ENCODE data around the gene SPRR2G. TPM values are rescaled to one million over a fixed set of nuclear protein-coding genes. Genes with fewer than 3 reads are reported as not detected.

Gene SPRR2G
- not detected in 2 replicates for total RNA-seq

GRCh38 chr1:153150846-153151245 is at the start of gene SPRR2G:
SPRR2G (minus strand) TSS chr1:153150890; CDS start chr1:153150110, 780 bp downstream.

DNA sequence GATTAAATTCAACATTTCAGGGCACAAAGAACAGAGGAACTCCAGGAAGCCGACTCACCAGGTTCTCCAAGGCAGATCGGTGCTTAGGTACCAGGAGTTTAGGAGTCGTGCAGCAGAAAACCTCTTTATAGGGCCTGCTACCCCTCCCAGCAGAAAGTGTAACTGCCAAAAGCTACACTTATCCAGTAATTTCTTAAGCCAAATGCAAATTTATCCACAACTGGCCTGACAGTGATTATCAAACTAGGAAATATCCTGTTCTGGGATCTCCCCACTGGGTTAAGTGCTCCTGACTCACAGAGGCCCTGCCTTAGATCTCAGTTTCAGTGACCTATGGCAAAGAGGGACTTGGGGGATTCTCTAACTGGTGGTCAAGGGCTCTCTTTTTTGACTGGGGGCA is 37.3 kb downstream of the SPRR2G start, which contains the start of gene SPRR2F:
Gene SPRR2F (minus strand): TSS at position 101 of the 400 bp plus-strand sequence. CDS start 783 bp downstream, outside the sequence.

Other genes starting within 250 kb of the SPRR2G start
- gene IVL, start 242.3 kb downstream of the SPRR2G start, total RNA-seq: not detected in 2 replicates
- gene SPRR5, start 203.7 kb downstream of the SPRR2G start, total RNA-seq: not detected in 2 replicates
- gene SPRR4, start 180.2 kb downstream of the SPRR2G start, total RNA-seq: not detected in 2 replicates
- not detected in 2 replicates for gene SPRR1A, start 166.8 kb downstream of the SPRR2G start, total RNA-seq
- not detected in 2 replicates for gene SPRR3, start 149.1 kb downstream of the SPRR2G start, total RNA-seq
- not detected in 2 replicates for gene SPRR1B, start 119.7 kb downstream of the SPRR2G start, total RNA-seq
- gene SPRR2D, start 109.8 kb downstream of the SPRR2G start, total RNA-seq: not detected in 2 replicates
- gene SPRR2A, start 93.4 kb downstream of the SPRR2G start, total RNA-seq: not detected in 2 replicates
- gene SPRR2B, start 79.3 kb downstream of the SPRR2G start, total RNA-seq: not detected in 2 replicates
- not detected in 2 replicates for gene SPRR2E, start 56.4 kb downstream of the SPRR2G start, total RNA-seq
- not detected in 2 replicates for gene SPRR2F, start 37.4 kb downstream of the SPRR2G start, total RNA-seq
- gene LELP1, start 52.5 kb upstream of the SPRR2G start, total RNA-seq: not detected in 2 replicates
- gene PRR9, start 66.7 kb upstream of the SPRR2G start, total RNA-seq: not detected in 2 replicates
- gene LORICRIN, start 108.8 kb upstream of the SPRR2G start, total RNA-seq: not detected in 2 replicates
- not detected in 2 replicates for gene PGLYRP3, start 162.1 kb upstream of the SPRR2G start, total RNA-seq
- gene PGLYRP4, start 198.0 kb upstream of the SPRR2G start, total RNA-seq: not detected in 2 replicates
- not detected in 2 replicates for gene S100A9, start 207.0 kb upstream of the SPRR2G start, total RNA-seq
- gene S100A12, start 224.7 kb upstream of the SPRR2G start, total RNA-seq: not detected in 2 replicates
- gene S100A8, start 240.2 kb upstream of the SPRR2G start, total RNA-seq: not detected in 2 replicates